GM23248 (cell line): ENCODE data around the gene IRF2BP2. TPM values are rescaled to one million over a fixed set of nuclear protein-coding genes. Genes with fewer than 3 reads are reported as not detected.

Experiments
- DNase-seq: peaks from one replicate; pipeline ENCODE4 v3.0.0-alpha.2; 2015
- H2AFZ ChIP-seq: fragments of 200-600 bp; sonication (generic); 2 replicates; pipeline ENCODE4 v1.6.1; 2016; ENCODE audit warnings: antibody characterized with exemption
- H3F3A ChIP-seq: fragments of 200-600 bp; sonication (generic); 2 replicates; pipeline ENCODE4 v1.6.1; 2016; ENCODE audit warnings: mild to moderate bottlenecking, antibody characterized with exemption, mixed run types; ENCODE audit not compliant: insufficient read depth
- H3K27ac ChIP-seq: fragments of 200-600 bp; sonication (generic); 2 replicates; pipeline ENCODE4 v1.5.1; 2016; ENCODE audit warnings: mild to moderate bottlenecking
- H3K27me3 ChIP-seq: fragments of 200-600 bp; sonication (generic); replicated peaks from 2 replicates; pipeline ENCODE4 v1.6.1; 2016; ENCODE audit warnings: mild to moderate bottlenecking; ENCODE audit not compliant: insufficient read depth
- H3K36me3 ChIP-seq: fragments of 200-600 bp; sonication (generic); 2 replicates; pipeline ENCODE4 v1.6.1; 2016; ENCODE audit warnings: low read depth, mild to moderate bottlenecking
- H3K4me1 ChIP-seq: fragments of 200-600 bp; sonication (generic); 2 replicates; pipeline ENCODE4 v1.6.1; 2016; ENCODE audit warnings: mild to moderate bottlenecking; ENCODE audit not compliant: insufficient read depth
- H3K4me2 ChIP-seq: fragments of 200-600 bp; sonication (generic); one replicate; pipeline ENCODE4 v1.6.1; 2016; ENCODE audit warnings: mild to moderate bottlenecking; ENCODE audit not compliant: unreplicated experiment
- H3K4me3 ChIP-seq: fragments of 200-600 bp; sonication (generic); 2 replicates; pipeline ENCODE4 v1.5.1; 2016; ENCODE audit warnings: mild to moderate bottlenecking
- H3K79me2 ChIP-seq: fragments of 200-600 bp; sonication (generic); 2 replicates; pipeline ENCODE4 v1.6.1; 2016; ENCODE audit warnings: mild to moderate bottlenecking; ENCODE audit not compliant: insufficient read depth
- H3K9ac ChIP-seq: fragments of 200-600 bp; sonication (generic); 2 replicates; pipeline ENCODE4 v1.6.1; 2016; ENCODE audit warnings: mild to moderate bottlenecking
- H3K9me2 ChIP-seq: fragments of 200-600 bp; sonication (generic); 2 replicates; pipeline ENCODE4 v1.6.1; 2016; ENCODE audit warnings: mixed run types, mild to moderate bottlenecking, moderate library complexity; ENCODE audit not compliant: insufficient read depth
- H3K9me3 ChIP-seq: fragments of 200-600 bp; sonication (generic); one replicate; pipeline ENCODE4 v1.6.1; 2017; ENCODE audit warnings: low read depth
- H4K20me1 ChIP-seq: fragments of 200-600 bp; sonication (generic); 2 replicates; pipeline ENCODE4 v1.6.0; 2016; ENCODE audit not compliant: insufficient read depth
- EZH2 ChIP-seq: fragments of 200-600 bp; sonication (generic); IDR thresholded peaks from 2 replicates; pipeline ENCODE4 v1.6.1; 2018; ENCODE audit warnings: antibody characterized with exemption, mild to moderate bottlenecking; ENCODE audit not compliant: insufficient read depth, poor library complexity, severe bottlenecking
- EZH2phosphoT487 ChIP-seq: fragments of 200-600 bp; sonication (generic); IDR thresholded peaks from 2 replicates; pipeline ENCODE4 v1.6.1; 2018; ENCODE audit warnings: antibody characterized with exemption, moderate library complexity, mild to moderate bottlenecking, low read depth; ENCODE audit not compliant: insufficient read depth
- WGBS, 2 experiments: methylation state at CpG; one replicate each; pipeline ENCODE4 v1.1.6; 2015 to 2017; ENCODE audit warnings: low lambda C conversion rate in 2 of 2, low coverage in 1 of 2; ENCODE audit errors: missing lambda C conversion rate in 2 of 2; 5-methylcytosine and 5-hydroxymethylcytosine counted together
- in situ Hi-C: fragments of 300-500 bp; cut with MboI; formaldehyde crosslinking; loops from 2 replicates; pipeline ENCODE4 v1.15.0; 2020
- polyA plus RNA-seq: library from polyadenylated mRNA; unstranded; fragments of >200 nt; fragmentation: Nextera tagmentation; extraction: Ambion mirVana; gene quantifications from 2 replicates; pipeline ENCODE4 v1.2.1, GENCODE V29; 2016
- total RNA-seq: library from RNA; depleted of rRNA; stranded (reverse); fragments of >200 nt; shearing (Covaris generic); gene quantifications from 2 replicates; pipeline ENCODE4 v1.2.3, GENCODE V29; 2014

Gene IRF2BP2
- total and polyA plus RNA-seq, 2 experiments from 2014 or later = 12.9 to 60.7 TPM

- Histone ChIP-seq H3K27ac (no peak overlapping the region), H3K4me3 (no peak overlapping the region), H2AFZ (no peak overlapping the region), H3K4me1 (peaks cover under 1% of the 10 kb centered on the region), H3K9me2 (no peaks in the 10 kb centered on the region), H3K9me3 (no peaks in the 10 kb centered on the region), H4K20me1 (no peaks in the 10 kb centered on the region), H3K79me2 (no peaks in the 10 kb centered on the region), H3K27me3 (no peaks in the 10 kb centered on the region), H3K36me3 (no peaks in the 10 kb centered on the region), H3K9ac (no peak overlapping the region), H3F3A (peaks cover 3% of the 10 kb centered on the region), H3K4me2 (no peak overlapping the region)
- in situ Hi-C loops = no loop called here
- DNase-seq = no peak
- TF ChIP-seq EZH2phosphoT487 = no peak
- TF ChIP-seq EZH2 = no peak
Measured at GRCh38 chr1:234643850-234644134, 33.8 kb upstream of the IRF2BP2 start.

- 65 to 68% methylated on average over 14 of the region's 14 CpGs for WGBS, 2 experiments
- H3K9me2 ChIP-seq = no peaks in the 10 kb centered on the region
Measured at GRCh38 chr1:234643111-234643849, 33.3 kb upstream of the IRF2BP2 start.

GRCh38 chr1:234642428-234642827, 32.5 kb upstream of the IRF2BP2 start:
- Histone ChIP-seq H3K27ac (no peak overlapping the region), H3K4me2 (no peak overlapping the region), H3K4me3 (no peak overlapping the region), H4K20me1 (no peaks in the 10 kb centered on the region), H3F3A (no peaks in the 10 kb centered on the region), H3K9me3 (no peaks in the 10 kb centered on the region), H3K4me1 (no peaks in the 10 kb centered on the region), H3K79me2 (no peaks in the 10 kb centered on the region), H2AFZ (no peak overlapping the region), H3K27me3 (no peaks in the 10 kb centered on the region), H3K9me2 (no peaks in the 10 kb centered on the region), H3K9ac (no peak overlapping the region), H3K36me3 (no peaks in the 10 kb centered on the region)
- DNase-seq = no peak
- WGBS, 2 experiments = 95 to 98% methylated on average over 2 of the region's 2 CpGs
- no peak for TF ChIP-seq EZH2phosphoT487
- TF ChIP-seq EZH2 = no peak
- in situ Hi-C loops = no loop called here

More at GRCh38 chr1:234643111-234643849, 33.3 kb upstream of the IRF2BP2 start:
- H3K4me3 ChIP-seq = no peak overlapping the region
- no peaks in the 10 kb centered on the region for H4K20me1 ChIP-seq
- no peak for DNase-seq
- in situ Hi-C loops = no loop called here
- no peak overlapping the region for H3K4me2 ChIP-seq
- no peaks in the 10 kb centered on the region for H3K79me2 ChIP-seq
- H3F3A ChIP-seq = no peaks in the 10 kb centered on the region
- H3K36me3 ChIP-seq = no peaks in the 10 kb centered on the region
- H3K9ac ChIP-seq = no peak overlapping the region
- no peaks in the 10 kb centered on the region; the same call in 1 of the 2 replicates for H3K4me1 ChIP-seq
- H3K9me3 ChIP-seq = no peaks in the 10 kb centered on the region
- no peaks in the 10 kb centered on the region for H3K27me3 ChIP-seq
- H2AFZ ChIP-seq = no peak overlapping the region
- TF ChIP-seq EZH2 (no peak), EZH2phosphoT487 (no peak)
- no peak overlapping the region for H3K27ac ChIP-seq

GRCh38 chr1:234639961-234640360, 30.0 kb upstream of the IRF2BP2 start:
- H2AFZ ChIP-seq = no peak overlapping the region
- no peaks in the 10 kb centered on the region for H3K4me1 ChIP-seq
- 85 to 88% methylated on average over 4 of the region's 4 CpGs for WGBS, 2 experiments
- TF ChIP-seq EZH2 (no peak), EZH2phosphoT487 (no peak)
- no peaks in the 10 kb centered on the region for H4K20me1 ChIP-seq
- no peak for DNase-seq
- no peak overlapping the region for H3K4me2 ChIP-seq
- in situ Hi-C loops = no loop called here
- H3K9ac ChIP-seq = no peak overlapping the region
- H3F3A ChIP-seq = no peaks in the 10 kb centered on the region
- H3K9me3 ChIP-seq = no peaks in the 10 kb centered on the region
- H3K36me3 ChIP-seq = no peaks in the 10 kb centered on the region
- no peak overlapping the region for H3K4me3 ChIP-seq
- H3K9me2 ChIP-seq = no peaks in the 10 kb centered on the region
- no peaks in the 10 kb centered on the region for H3K79me2 ChIP-seq
- H3K27ac ChIP-seq = no peak overlapping the region
- no peaks in the 10 kb centered on the region for H3K27me3 ChIP-seq
